Keratinocyte (primary cell): ENCODE results near the gene C21orf91. TPM values are rescaled to one million over a fixed set of nuclear protein-coding genes. Genes with fewer than 3 reads are reported as not detected.

Experiments
- DNase-seq: peaks from one replicate; pipeline ENCODE4 v3.0.0-alpha.2; 2011; ENCODE audit warnings: low read depth, missing footprints, low spot score
- FAIRE-seq: peaks from 2 replicates; lab custom pipeline; 2011; peaks lifted over from hg19 to GRCh38; lab: Jason Lieb, UNC
- H2AFZ ChIP-seq: 2 replicates; pipeline ENCODE4 v1.6.0; 2012; ENCODE audit warnings: low read length, control low read depth, inconsistent platforms; ENCODE audit not compliant: control insufficient read depth
- H3K27ac ChIP-seq: 2 replicates; pipeline ENCODE4 v1.5.1; 2011; ENCODE audit warnings: low read length; ENCODE audit not compliant: control insufficient read depth, insufficient read depth
- H3K27me3 ChIP-seq: 3 replicates; pipeline ENCODE4 v1.6.0; 2011; ENCODE audit warnings: low read length; ENCODE audit not compliant: control insufficient read depth, insufficient read depth; ENCODE audit errors: extremely low read depth
- H3K36me3 ChIP-seq, 2 experiments: 2 replicates in 1 of 2; 3 replicates in 1 of 2; pipeline ENCODE4 v1.5.1; 2011; ENCODE audit warnings: low read length in 2 of 2, mild to moderate bottlenecking in 1 of 2; ENCODE audit not compliant: control insufficient read depth in 2 of 2, insufficient read depth in 2 of 2; ENCODE audit errors: extremely low read depth in 1 of 2
- H3K4me1 ChIP-seq: 3 replicates; pipeline ENCODE4 v1.5.1; 2011; ENCODE audit warnings: low read length; ENCODE audit not compliant: control insufficient read depth, insufficient read depth; ENCODE audit errors: extremely low read depth
- H3K4me2 ChIP-seq: 3 replicates; pipeline ENCODE4 v1.6.0; 2011; ENCODE audit warnings: low read depth, low read length; ENCODE audit not compliant: control insufficient read depth, insufficient read depth; ENCODE audit errors: extremely low read depth
- H3K4me3 ChIP-seq, 3 experiments: fragments of 200-600 bp in 1 of 3; sonication (generic) in 1 of 3; 2 replicates in 2 of 3; 3 replicates in 1 of 3; pipeline ENCODE4 v1.5.1; 2011 to 2016; ENCODE audit warnings: low read length in 3 of 3, mild to moderate bottlenecking in 3 of 3, control low read depth in 2 of 3, inconsistent platforms in 1 of 3, low read depth in 1 of 3, mixed read lengths in 1 of 3, mixed run types in 1 of 3, moderate library complexity in 1 of 3; ENCODE audit not compliant: control insufficient read depth in 2 of 3, insufficient read depth in 2 of 3; ENCODE audit errors: extremely low read depth in 1 of 3
- H3K79me2 ChIP-seq: 2 replicates; pipeline ENCODE4 v1.6.0; 2012; ENCODE audit warnings: low read length; ENCODE audit not compliant: control insufficient read depth, insufficient read depth
- H3K9ac ChIP-seq: 3 replicates; pipeline ENCODE4 v1.6.0; 2011; ENCODE audit warnings: low read length; ENCODE audit not compliant: control insufficient read depth, insufficient read depth; ENCODE audit errors: extremely low read depth
- H3K9me1 ChIP-seq: 3 replicates; pipeline ENCODE4 v1.6.0; 2011; ENCODE audit warnings: low read length; ENCODE audit not compliant: control insufficient read depth, insufficient read depth; ENCODE audit errors: extremely low read depth
- H3K9me3 ChIP-seq: 2 replicates; pipeline ENCODE4 v1.5.1; 2012; ENCODE audit warnings: low read depth, low read length; ENCODE audit not compliant: control insufficient read depth
- H4K20me1 ChIP-seq: 3 replicates; pipeline ENCODE4 v1.6.0; 2011; ENCODE audit warnings: low read length; ENCODE audit not compliant: control insufficient read depth, insufficient read depth; ENCODE audit errors: extremely low read depth
- CTCF ChIP-seq, 3 experiments: IDR thresholded peaks in 1 of 3; conservative IDR thresholded peaks in 1 of 3; optimal IDR thresholded peaks in 1 of 3; 2 replicates in 2 of 3; 3 replicates in 1 of 3; pipeline versions ENCODE3 to v1.5.1; 2011; ENCODE audit warnings: low read length in 3 of 3, mild to moderate bottlenecking in 3 of 3, moderate library complexity in 2 of 3, control low read depth in 1 of 3, inconsistent platforms in 1 of 3; ENCODE audit not compliant: insufficient read depth in 2 of 3; ENCODE audit errors: extremely low read depth in 1 of 3
- EZH2 ChIP-seq: IDR thresholded peaks from one replicate; pipeline ENCODE4 v1.6.1; 2012; ENCODE audit warnings: inconsistent platforms, mild to moderate bottlenecking, low read length, moderate library complexity
- dilution Hi-C: fragments of 300-500 bp; cut with MboI; formaldehyde crosslinking; loops from one replicate; pipeline ENCODE4 v1.7.0; 2020; ENCODE audit warnings: low sequenced_read_pairs; ENCODE audit not compliant: extremely low pct_ligation_motif_present
- polyA plus RNA-seq, 5 experiments: library from polyadenylated mRNA; depleted of rRNA in 3 of 5; stranded (reverse) in 3 of 5; stranded (forward) in 1 of 5; unstranded in 1 of 5; fragments of >200 nt; gene quantifications; 1 replicate in 1 of 5; 2 replicates in 3 of 5; 3 replicates in 1 of 5; pipeline versions ENCODE4 v1.2.1 to v1.2.3, GENCODE V29; 2011 to 2012; ENCODE audit warnings: missing spikeins in 2 of 5, low read depth in 1 of 5, low replicate concordance in 1 of 5

C21orf91 gene
- polyA plus RNA-seq, 1 donor (not counting 4 experiments of a cell fraction or from before 2014, with no cell fraction given) = 28.2 TPM

DNA sequence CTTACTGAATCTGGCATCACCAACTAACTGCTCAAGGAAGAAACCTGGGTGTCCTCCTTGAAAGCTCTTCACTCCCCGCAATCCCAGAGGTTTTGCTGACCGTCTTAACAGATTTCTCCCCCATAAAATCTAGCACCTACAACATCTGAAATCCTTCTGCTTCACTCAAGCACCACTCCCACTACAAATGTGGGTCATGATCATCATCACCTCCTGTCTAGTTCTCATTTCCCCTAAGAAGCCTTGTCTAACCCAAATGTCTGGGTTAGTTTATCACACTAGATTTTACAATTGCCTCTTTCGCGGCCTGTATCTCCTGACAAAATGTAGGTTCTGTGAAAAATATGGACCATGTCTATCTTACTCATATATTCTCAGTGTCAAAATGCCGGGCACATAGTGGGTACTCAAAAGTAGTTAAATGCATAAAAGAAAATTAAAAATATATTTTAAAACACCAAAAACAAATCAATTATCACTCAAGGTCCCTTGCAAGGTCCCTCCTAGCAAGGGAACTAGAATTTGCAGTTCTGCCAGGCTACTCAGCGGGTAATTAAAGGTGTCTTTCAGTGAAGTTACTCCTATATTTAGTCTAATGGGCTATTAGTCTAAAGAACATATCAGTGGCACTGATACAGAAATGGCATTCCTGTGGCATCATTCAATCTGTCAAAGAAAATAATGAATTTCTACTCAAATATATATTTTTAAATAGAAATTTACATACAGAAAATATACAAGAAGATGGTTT, 19.6 kb downstream of the C21orf91 start:
- H3K9ac ChIP-seq = no peak overlapping the region
- dilution Hi-C loops = no loop called here
- no peak for FAIRE-seq

GRCh38 chr21:17798796-17799195, 20.4 kb downstream of the C21orf91 start:
- DNase-seq = no peak
- Histone ChIP-seq H3K9ac (no peak overlapping the region), H3K4me1 (peaks cover 7% of the 10 kb centered on the region), H3K27me3 (no peaks in the 10 kb centered on the region), H3K4me3 (no peak overlapping the region), H2AFZ (no peak overlapping the region), H3K4me2 (no peak overlapping the region), H3K9me1 (no peaks in the 10 kb centered on the region), H3K36me3 (peaks cover 4 to 6% of the 10 kb centered on the region in 2 experiments), H3K79me2 (peaks cover 20% of the 10 kb centered on the region), H4K20me1 (no peaks in the 10 kb centered on the region), H3K27ac (no peak overlapping the region), H3K9me3 (no peaks in the 10 kb centered on the region)
- FAIRE-seq = no peak
- TF ChIP-seq CTCF (optimal IDR thresholded peaks at IDR 0.05 in 1 of 3, IDR thresholded peaks at IDR 0.05 in 1 of 3, conservative IDR thresholded peaks at IDR 0.05 in 1 of 3; ENCODE audit: extremely low read depth in 1 of 3, insufficient read depth in 2 of 3, low read length in 3 of 3) (no peak), EZH2 (no peak)
- dilution Hi-C loops = no loop called here

More for the DNA sequence above, 19.6 kb downstream of the C21orf91 start:
- no peaks in the 10 kb centered on the region for H3K27me3 ChIP-seq
- peaks cover 20% of the 10 kb centered on the region for H3K79me2 ChIP-seq
- H4K20me1 ChIP-seq = no peaks in the 10 kb centered on the region
- H3K4me1 ChIP-seq = peaks cover 4% of the 10 kb centered on the region
- H3K4me3 ChIP-seq = no peak overlapping the region
- no peak overlapping the region for H3K4me2 ChIP-seq
- H3K9me3 ChIP-seq = no peaks in the 10 kb centered on the region
- no peak for TF ChIP-seq EZH2
- TF ChIP-seq CTCF (optimal IDR thresholded peaks at IDR 0.05 in 1 of 3, IDR thresholded peaks at IDR 0.05 in 1 of 3, conservative IDR thresholded peaks at IDR 0.05 in 1 of 3; ENCODE audit: extremely low read depth in 1 of 3, insufficient read depth in 2 of 3, low read length in 3 of 3) = no peak
- H3K9me1 ChIP-seq = no peaks in the 10 kb centered on the region
- DNase-seq = no peak
- no peak overlapping the region for H2AFZ ChIP-seq
- H3K36me3 ChIP-seq = peaks cover 5 to 6% of the 10 kb centered on the region in 2 experiments
- no peak overlapping the region for H3K27ac ChIP-seq
